ENCODE results near the gene DOCK9. TPM values are rescaled to one million over a fixed set of nuclear protein-coding genes. Genes with fewer than 3 reads are reported as not detected.

The DOCK9 gene
- total RNA-seq, 2 donors from 2014 or later, result 58.6 to 102 TPM

DNA sequence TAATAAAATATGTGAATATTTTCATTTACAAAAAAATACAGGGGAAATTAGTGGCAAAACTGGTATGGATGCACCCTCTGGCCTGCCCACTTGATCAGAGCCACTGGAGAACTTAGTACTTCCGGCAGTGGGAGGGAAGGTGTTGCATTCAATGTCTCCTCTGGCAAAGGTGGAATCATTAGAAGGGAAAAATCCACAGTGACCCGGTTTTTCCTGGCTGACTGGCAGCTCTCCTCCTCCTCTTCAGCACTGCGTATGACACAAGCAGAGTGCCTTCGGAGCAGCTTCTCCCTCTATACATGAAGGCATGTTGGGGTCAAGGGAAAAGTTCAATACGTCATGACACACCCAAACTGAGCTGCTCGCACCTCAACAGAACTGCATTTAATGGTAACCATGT is 123.4 kb downstream of the DOCK9 start:
- TF ChIP-seq, protein P1, sequence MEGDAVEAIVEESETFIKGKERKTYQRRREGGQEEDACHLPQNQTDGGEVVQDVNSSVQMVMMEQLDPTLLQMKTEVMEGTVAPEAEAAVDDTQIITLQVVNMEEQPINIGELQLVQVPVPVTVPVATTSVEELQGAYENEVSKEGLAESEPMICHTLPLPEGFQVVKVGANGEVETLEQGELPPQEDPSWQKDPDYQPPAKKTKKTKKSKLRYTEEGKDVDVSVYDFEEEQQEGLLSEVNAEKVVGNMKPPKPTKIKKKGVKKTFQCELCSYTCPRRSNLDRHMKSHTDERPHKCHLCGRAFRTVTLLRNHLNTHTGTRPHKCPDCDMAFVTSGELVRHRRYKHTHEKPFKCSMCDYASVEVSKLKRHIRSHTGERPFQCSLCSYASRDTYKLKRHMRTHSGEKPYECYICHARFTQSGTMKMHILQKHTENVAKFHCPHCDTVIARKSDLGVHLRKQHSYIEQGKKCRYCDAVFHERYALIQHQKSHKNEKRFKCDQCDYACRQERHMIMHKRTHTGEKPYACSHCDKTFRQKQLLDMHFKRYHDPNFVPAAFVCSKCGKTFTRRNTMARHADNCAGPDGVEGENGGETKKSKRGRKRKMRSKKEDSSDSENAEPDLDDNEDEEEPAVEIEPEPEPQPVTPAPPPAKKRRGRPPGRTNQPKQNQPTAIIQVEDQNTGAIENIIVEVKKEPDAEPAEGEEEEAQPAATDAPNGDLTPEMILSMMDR (IDR thresholded peaks at IDR 0.05), result no peak
- Histone ChIP-seq H3K4me3 (no peak overlapping the region), H3K36me3 (no peaks in the 10 kb centered on the region), H3K9me3 (no peaks in the 10 kb centered on the region), H3K27me3 (replicated peaks; ENCODE audit: insufficient read depth) (no peaks in the 10 kb centered on the region), H3K27ac (peak overlapping the region; percentile 40 to 47), H3K4me1 (ENCODE audit: control insufficient read depth in 1 of 2, low read depth in 2 of 2) (peaks cover 0 to 28% of the 10 kb centered on the region in 2 donors)
- ATAC-seq (ENCODE audit: insufficient number of reproducible peaks, low FRiP score, low read depth) (no peak), DNase-seq (ENCODE audit: low spot score) (no peak)

DNA sequence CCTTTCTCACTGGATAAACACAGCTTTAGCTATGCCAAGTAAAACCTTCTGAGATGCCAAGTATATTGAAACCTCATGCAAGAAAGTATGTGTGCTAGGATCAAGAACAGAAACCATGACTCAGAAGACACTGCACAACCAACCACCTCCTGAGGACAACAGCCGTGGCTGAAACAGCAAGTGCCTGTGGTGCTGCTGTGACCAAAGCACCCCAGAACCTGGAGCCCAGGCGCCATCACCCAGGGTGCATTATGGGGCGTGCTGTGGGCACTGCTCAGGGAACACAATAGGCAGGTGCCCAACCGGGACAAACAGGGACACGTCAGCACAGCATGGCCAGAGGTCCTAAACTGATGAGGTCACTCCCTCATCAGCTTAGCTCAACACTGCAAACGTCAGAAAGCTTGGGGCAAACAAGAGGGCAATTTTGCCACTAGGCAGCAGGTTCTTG is 124.1 kb downstream of the DOCK9 start:
- Histone ChIP-seq H3K27ac (peak overlapping the region; percentile 40 to 47), H3K9me3 (no peaks in the 10 kb centered on the region), H3K27me3 (replicated peaks; ENCODE audit: insufficient read depth) (no peaks in the 10 kb centered on the region), H3K4me3 (peak overlapping the region; percentile 36), H3K36me3 (no peaks in the 10 kb centered on the region), H3K4me1 (ENCODE audit: control insufficient read depth in 1 of 2, low read depth in 2 of 2) (peaks cover 0 to 28% of the 10 kb centered on the region in 2 donors)
- ATAC-seq (ENCODE audit: insufficient number of reproducible peaks, low FRiP score, low read depth) (peak; percentile 49), DNase-seq (ENCODE audit: low spot score) (no peak)
- TF ChIP-seq, protein P1 (IDR thresholded peaks at IDR 0.05), result no peak

DNA sequence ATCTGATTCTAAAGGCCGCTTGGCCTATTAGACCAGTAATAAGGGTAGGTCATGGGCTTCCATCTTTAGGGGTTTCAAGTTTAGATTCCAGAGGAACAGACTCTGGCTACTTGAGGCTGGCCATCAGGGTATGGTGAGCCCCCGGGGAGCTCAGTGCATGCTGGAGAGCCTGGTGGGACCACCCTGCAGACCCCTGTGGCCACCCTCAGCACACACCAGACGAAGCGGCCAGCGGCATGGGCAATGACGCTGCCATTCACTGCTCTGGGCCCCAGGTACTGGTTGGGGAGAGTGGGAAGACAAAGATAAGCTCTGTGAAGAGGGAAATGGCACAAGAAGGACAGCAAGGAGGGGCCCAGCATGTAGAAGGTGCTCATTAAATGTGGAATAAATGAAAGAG is 126.6 kb downstream of the DOCK9 start:
- H3K4me1 ChIP-seq (ENCODE audit: control insufficient read depth in 1 of 2, low read depth in 2 of 2), result peaks cover 0 to 28% of the 10 kb centered on the region in 2 donors
- no peak overlapping the region for H3K4me3 ChIP-seq
- DNase-seq (ENCODE audit: low spot score), result no peak
- no peak overlapping the region for H3K27ac ChIP-seq
- TF ChIP-seq, protein P1 (IDR thresholded peaks at IDR 0.05), result no peak
- ATAC-seq (ENCODE audit: insufficient number of reproducible peaks, low FRiP score, low read depth), result no peak
- H3K27me3 ChIP-seq (replicated peaks; ENCODE audit: insufficient read depth), result no peaks in the 10 kb centered on the region
- H3K36me3 ChIP-seq, result no peaks in the 10 kb centered on the region
- no peaks in the 10 kb centered on the region for H3K9me3 ChIP-seq

GRCh38 chr13:98848746-98849145 is 129.1 kb downstream of the DOCK9 start:
- Histone ChIP-seq H3K4me1 (ENCODE audit: control insufficient read depth in 1 of 2, low read depth in 2 of 2) (peaks cover 0 to 6% of the 10 kb centered on the region in 2 donors), H3K27ac (no peak overlapping the region), H3K36me3 (no peaks in the 10 kb centered on the region), H3K9me3 (no peaks in the 10 kb centered on the region), H3K4me3 (no peak overlapping the region), H3K27me3 (replicated peaks; ENCODE audit: insufficient read depth) (no peaks in the 10 kb centered on the region)
- ATAC-seq (ENCODE audit: insufficient number of reproducible peaks, low FRiP score, low read depth) (no peak), DNase-seq (ENCODE audit: low spot score) (no peak)
- TF ChIP-seq, protein P1 (IDR thresholded peaks at IDR 0.05), result no peak

DNA sequence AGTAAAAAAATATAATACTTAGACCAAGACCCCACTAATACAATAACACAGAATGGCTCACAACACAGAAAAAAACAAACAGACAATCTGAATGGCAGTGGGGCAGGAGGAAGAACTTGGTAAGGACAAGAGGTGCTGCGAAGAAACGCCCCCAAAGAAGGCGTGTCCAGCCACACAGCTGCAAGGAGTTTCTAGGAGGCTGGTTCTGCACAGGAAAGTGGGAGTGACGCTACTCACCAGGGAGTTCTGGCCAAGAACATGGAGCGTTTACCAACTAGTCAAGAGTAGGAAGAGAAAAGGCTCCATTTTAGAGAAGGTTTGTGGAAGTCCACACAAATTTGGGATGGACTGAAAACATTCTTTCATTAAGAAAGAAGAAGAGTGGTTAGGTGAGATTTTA is 130.1 kb downstream of the DOCK9 start:
- H3K4me3 ChIP-seq, result no peak overlapping the region
- no peaks in the 10 kb centered on the region for H3K9me3 ChIP-seq
- H3K36me3 ChIP-seq, result no peaks in the 10 kb centered on the region
- ATAC-seq (ENCODE audit: insufficient number of reproducible peaks, low FRiP score, low read depth) (no peak), DNase-seq (ENCODE audit: low spot score) (no peak)
- H3K27ac ChIP-seq, result no peak overlapping the region
- no peaks in the 10 kb centered on the region for H3K27me3 ChIP-seq (replicated peaks; ENCODE audit: insufficient read depth)
- H3K4me1 ChIP-seq (ENCODE audit: control insufficient read depth in 1 of 2, low read depth in 2 of 2), result no peaks in the 10 kb centered on the region
- TF ChIP-seq, protein P1 (IDR thresholded peaks at IDR 0.05), result no peak
